Stimulated activated CD4-positive, alpha-beta T cell treated with anti-CD3 and anti-CD28 coated beads, Interleukin-1b, Interleukin-23, amount 100 ng/mL, for 24 hours (primary cell): Measurements from ENCODE around the gene TBX20.
"Not testable (repeated sequence)": the region's sequence is repeated elsewhere in the genome, so short reads cannot be mapped to it uniquely, and the experiment has no call there.

Experiments
- DNase-seq, 4 experiments: peaks; one replicate each; pipeline ENCODE4 v3.0.0-alpha.2; 2020; ENCODE audit warnings: low read depth in 4 of 4, low spot score in 1 of 4

The TBX20 gene

GRCh38 chr7:35255443-35256255 is 1.7 kb upstream of the TBX20 start:
- DNase-seq = no peak

GRCh38 chr7:35254496-35255442 is 869 bp upstream of the TBX20 start:
- no peak for DNase-seq

- DNase-seq = no peak
These were observed 515 bp downstream of the TBX20 start for GRCh38 chr7:35253460-35253709.

GRCh38 chr7:35252612-35253459 is 1.1 kb downstream of the TBX20 start:
- DNase-seq = no peak

GRCh38 chr7:35251606-35252310 is 2.1 kb downstream of the TBX20 start:
- DNase-seq = no peak

GRCh38 chr7:35250941-35251340 is 3.0 kb downstream of the TBX20 start:
- DNase-seq = no peak

- no peak for DNase-seq
These were observed 3.4 kb downstream of the TBX20 start for GRCh38 chr7:35250452-35250851.

- DNase-seq = no peak
These were observed 4.4 kb downstream of the TBX20 start for GRCh38 chr7:35249537-35249907.

GRCh38 chr7:35248576-35249536 is 5.0 kb downstream of the TBX20 start:
- DNase-seq = no peak

- no peak for DNase-seq
These were observed 7.1 kb downstream of the TBX20 start for GRCh38 chr7:35246819-35247218.

GRCh38 chr7:35241884-35242283 is 12.0 kb downstream of the TBX20 start:
- no peak for DNase-seq

GRCh38 chr7:35241436-35241835 is 12.5 kb downstream of the TBX20 start:
- DNase-seq = no peak

GRCh38 chr7:35241008-35241407 is 12.9 kb downstream of the TBX20 start:
- DNase-seq = not testable (repeated sequence)

GRCh38 chr7:35238456-35238855 is 15.4 kb downstream of the TBX20 start:
- DNase-seq = not testable (repeated sequence)

- DNase-seq = no peak
These were observed 20.9 kb downstream of the TBX20 start for GRCh38 chr7:35232994-35233393.

GRCh38 chr7:35231221-35231620 is 22.7 kb downstream of the TBX20 start:
- DNase-seq = not testable (repeated sequence)

- DNase-seq = not testable (repeated sequence)
These were observed 24.7 kb downstream of the TBX20 start for GRCh38 chr7:35229116-35229780.

GRCh38 chr7:35228496-35229051 is 25.3 kb downstream of the TBX20 start:
- not testable (repeated sequence) for DNase-seq

GRCh38 chr7:35227438-35227837 is 26.5 kb downstream of the TBX20 start:
- not testable (repeated sequence) for DNase-seq
